ENCODE measurements around the gene STK24. TPM values are rescaled to one million over a fixed set of nuclear protein-coding genes. Genes with fewer than 3 reads are reported as not detected.

Gene STK24
- total RNA-seq, 1 experiment from 2014 or later, result 84.8 TPM

DNA sequence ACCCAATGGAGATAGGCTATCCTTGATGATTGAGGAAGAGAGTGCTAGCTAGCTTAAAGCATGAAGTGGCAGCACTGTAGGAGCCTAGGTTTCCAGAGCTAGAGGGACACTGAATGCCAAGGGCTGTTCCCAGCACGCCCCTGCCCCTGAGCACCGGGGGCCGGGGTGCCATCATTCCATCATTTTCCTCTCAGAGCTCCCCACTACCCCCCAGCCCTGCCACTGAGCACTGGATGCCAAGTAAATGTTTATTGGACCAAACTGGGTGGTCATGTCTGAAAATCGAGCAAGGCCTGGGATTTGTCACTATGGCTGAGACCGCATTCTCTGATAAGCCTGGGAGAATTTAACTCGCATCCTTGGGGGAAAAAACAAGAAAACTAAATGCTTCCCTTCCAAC is 142.8 kb downstream of the STK24 start:
- no peak for DNase-seq (ENCODE audit: low spot score)
- Histone ChIP-seq H3K36me3 (ENCODE audit: insufficient read depth, low read length, poor library complexity, severe bottlenecking) (peaks cover 4% of the 10 kb centered on the region), H3K27me3 (replicated peaks; ENCODE audit: insufficient read depth, low read depth, low read length, poor library complexity) (no peaks in the 10 kb centered on the region), H3K9me3 (ENCODE audit: low read depth, low read length, poor library complexity, severe bottlenecking) (no peaks in the 10 kb centered on the region), H3K27ac (ENCODE audit: low read depth, low read length, poor library complexity, severe bottlenecking) (no peak overlapping the region), H3K4me1 (ENCODE audit: insufficient read depth, low read length, poor library complexity, severe bottlenecking) (no peaks in the 10 kb centered on the region), H3K4me3 (ENCODE audit: low read depth, low read length, poor library complexity, severe bottlenecking) (no peak overlapping the region)
- TF ChIP-seq EZH2 (IDR thresholded peaks at IDR 0.05; ENCODE audit: borderline replicate concordance, low read depth, low read length, poor library complexity, severe bottlenecking), result no peak
- TF ChIP-seq, protein P1, sequence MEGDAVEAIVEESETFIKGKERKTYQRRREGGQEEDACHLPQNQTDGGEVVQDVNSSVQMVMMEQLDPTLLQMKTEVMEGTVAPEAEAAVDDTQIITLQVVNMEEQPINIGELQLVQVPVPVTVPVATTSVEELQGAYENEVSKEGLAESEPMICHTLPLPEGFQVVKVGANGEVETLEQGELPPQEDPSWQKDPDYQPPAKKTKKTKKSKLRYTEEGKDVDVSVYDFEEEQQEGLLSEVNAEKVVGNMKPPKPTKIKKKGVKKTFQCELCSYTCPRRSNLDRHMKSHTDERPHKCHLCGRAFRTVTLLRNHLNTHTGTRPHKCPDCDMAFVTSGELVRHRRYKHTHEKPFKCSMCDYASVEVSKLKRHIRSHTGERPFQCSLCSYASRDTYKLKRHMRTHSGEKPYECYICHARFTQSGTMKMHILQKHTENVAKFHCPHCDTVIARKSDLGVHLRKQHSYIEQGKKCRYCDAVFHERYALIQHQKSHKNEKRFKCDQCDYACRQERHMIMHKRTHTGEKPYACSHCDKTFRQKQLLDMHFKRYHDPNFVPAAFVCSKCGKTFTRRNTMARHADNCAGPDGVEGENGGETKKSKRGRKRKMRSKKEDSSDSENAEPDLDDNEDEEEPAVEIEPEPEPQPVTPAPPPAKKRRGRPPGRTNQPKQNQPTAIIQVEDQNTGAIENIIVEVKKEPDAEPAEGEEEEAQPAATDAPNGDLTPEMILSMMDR (conservative IDR thresholded peaks at IDR 0.05; ENCODE audit: low read depth, low read length), result no peak
- intact Hi-C loops (cut with micrococcal nuclease; ENCODE audit: unreplicated experiment), result loop anchor here (10.0 kb wide), 1 partner anchor 579 kb away; no protein-coding TSS in a partner anchor
- no TSS peak for BruUV-seq (replicated peaks)
- POLR2A ChIA-PET (ENCODE audit: low non-redundant PET), result no interaction called here
- CTCF ChIA-PET, result no interaction called here

DNA sequence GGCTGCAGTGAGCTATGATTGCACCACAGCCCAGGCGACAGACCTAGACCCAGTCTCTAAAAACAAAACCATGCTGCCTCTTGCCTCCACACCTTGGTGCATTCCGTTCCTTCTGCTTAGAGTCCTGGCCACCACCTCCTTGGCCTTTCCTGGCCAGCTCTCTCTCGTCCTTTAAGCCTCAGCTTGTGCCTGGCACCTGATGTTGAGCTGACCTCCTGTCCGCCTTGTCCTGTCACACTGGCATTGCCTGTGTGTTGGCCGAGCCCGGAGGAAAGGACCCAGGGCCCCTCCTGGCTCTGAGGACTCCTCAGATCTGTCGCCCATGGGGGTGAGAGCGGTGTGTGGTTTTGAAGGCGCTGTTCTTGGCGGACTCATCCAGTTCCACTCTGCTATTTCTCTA is 143.3 kb downstream of the STK24 start:
- peaks cover 4% of the 10 kb centered on the region for H3K36me3 ChIP-seq (ENCODE audit: insufficient read depth, low read length, poor library complexity, severe bottlenecking)
- POLR2A ChIA-PET (ENCODE audit: low non-redundant PET), result no interaction called here
- intact Hi-C loops (cut with micrococcal nuclease; ENCODE audit: unreplicated experiment), result loop anchor here (10.0 kb wide), 1 partner anchor 579 kb away; no protein-coding TSS in a partner anchor

DNA sequence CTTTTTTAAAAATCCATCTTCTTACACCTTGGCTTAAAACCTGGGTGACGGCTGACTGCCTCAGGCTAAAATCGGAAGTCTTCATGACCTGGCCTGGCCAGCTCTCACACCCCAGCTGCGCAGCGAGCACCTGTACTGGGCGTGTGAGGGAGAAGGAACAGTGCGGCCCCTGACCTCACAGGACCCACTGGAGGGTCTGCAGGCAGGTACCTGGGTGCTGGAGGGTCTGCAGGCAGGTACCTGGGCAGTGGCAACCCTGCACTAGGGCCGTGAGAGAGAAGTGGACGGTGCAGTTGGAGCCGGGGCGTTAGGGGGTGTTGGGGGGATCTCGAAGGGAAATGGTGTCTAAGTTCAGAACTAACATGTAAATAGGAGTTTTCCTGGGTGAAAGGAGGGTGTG is 144.3 kb downstream of the STK24 start:
- no peak overlapping the region for H3K4me3 ChIP-seq (ENCODE audit: low read depth, low read length, poor library complexity, severe bottlenecking)
- BruUV-seq (replicated peaks), result no TSS peak
- DNase-seq (ENCODE audit: low spot score), result no peak
- POLR2A ChIA-PET (ENCODE audit: low non-redundant PET), result no interaction called here
- intact Hi-C loops (cut with micrococcal nuclease; ENCODE audit: unreplicated experiment), result loop anchor here (10.0 kb wide), 1 partner anchor 578 kb away; no protein-coding TSS in a partner anchor
- H3K9me3 ChIP-seq (ENCODE audit: low read depth, low read length, poor library complexity, severe bottlenecking), result no peaks in the 10 kb centered on the region
- H3K36me3 ChIP-seq (ENCODE audit: insufficient read depth, low read length, poor library complexity, severe bottlenecking), result peaks cover 4% of the 10 kb centered on the region
- TF ChIP-seq, protein P1 (conservative IDR thresholded peaks at IDR 0.05; ENCODE audit: low read depth, low read length), result no peak
- TF ChIP-seq EZH2 (IDR thresholded peaks at IDR 0.05; ENCODE audit: borderline replicate concordance, low read depth, low read length, poor library complexity, severe bottlenecking), result no peak
- H3K4me1 ChIP-seq (ENCODE audit: insufficient read depth, low read length, poor library complexity, severe bottlenecking), result no peaks in the 10 kb centered on the region
- H3K27me3 ChIP-seq (replicated peaks; ENCODE audit: insufficient read depth, low read depth, low read length, poor library complexity), result no peaks in the 10 kb centered on the region
- CTCF ChIA-PET, result no interaction called here
- H3K27ac ChIP-seq (ENCODE audit: low read depth, low read length, poor library complexity, severe bottlenecking), result no peak overlapping the region

More for the DNA sequence above, 143.3 kb downstream of the STK24 start:
- no peak for DNase-seq (ENCODE audit: low spot score)
- Histone ChIP-seq H3K27me3 (replicated peaks; ENCODE audit: insufficient read depth, low read depth, low read length, poor library complexity) (no peaks in the 10 kb centered on the region), H3K4me3 (ENCODE audit: low read depth, low read length, poor library complexity, severe bottlenecking) (no peak overlapping the region), H3K4me1 (ENCODE audit: insufficient read depth, low read length, poor library complexity, severe bottlenecking) (no peaks in the 10 kb centered on the region), H3K27ac (ENCODE audit: low read depth, low read length, poor library complexity, severe bottlenecking) (no peak overlapping the region), H3K9me3 (ENCODE audit: low read depth, low read length, poor library complexity, severe bottlenecking) (no peaks in the 10 kb centered on the region)
- TF ChIP-seq, protein P1 (conservative IDR thresholded peaks at IDR 0.05; ENCODE audit: low read depth, low read length), result no peak
- no peak for TF ChIP-seq EZH2 (IDR thresholded peaks at IDR 0.05; ENCODE audit: borderline replicate concordance, low read depth, low read length, poor library complexity, severe bottlenecking)
- CTCF ChIA-PET, result no interaction called here
- no TSS peak for BruUV-seq (replicated peaks)

Measured in A673 (cell line).